Mesothelial cell of epicardium (in vitro differentiated cells): ENCODE data around the gene CNN3. TPM values are rescaled to one million over a fixed set of nuclear protein-coding genes. Genes with fewer than 3 reads are reported as not detected.

ENCODE experiments used
- DNase-seq, 2 experiments: peaks; one replicate each; pipeline ENCODE4 v3.0.0; 2021; ENCODE audit warnings: low spot score in 2 of 2; ENCODE audit not compliant: unreplicated experiment in 2 of 2
- H3K27ac Mint-ChIP-seq: 2 replicates; pipeline ENCODE4 v1.8.0; 2021; ENCODE audit warnings: mixed read lengths
- H3K27me3 Mint-ChIP-seq: 2 replicates; pipeline ENCODE4 v1.8.0; 2021; ENCODE audit warnings: low read depth, mixed read lengths
- H3K36me3 Mint-ChIP-seq: 2 replicates; pipeline ENCODE4 v1.8.0; 2021; ENCODE audit warnings: mixed read lengths
- H3K4me1 Mint-ChIP-seq: 2 replicates; pipeline ENCODE4 v1.8.0; 2021; ENCODE audit warnings: mixed read lengths
- H3K4me3 Mint-ChIP-seq: 2 replicates; pipeline ENCODE4 v1.8.0; 2021; ENCODE audit warnings: mild to moderate bottlenecking, moderate library complexity, mixed read lengths
- H3K9me3 Mint-ChIP-seq: 2 replicates; pipeline ENCODE4 v1.8.0; 2021; ENCODE audit warnings: mixed read lengths
- total RNA-seq: library from RNA; stranded (reverse); gene quantifications from 3 replicates; pipeline ENCODE4 v1.2.1, GENCODE V29; 2021
- TF ChIP-seq, protein P1 (sequence below): fragments of 200-600 bp; sonication (generic); IDR thresholded peaks from one replicate; pipeline ENCODE4 v1.5.0; 2021; ENCODE audit warnings: antibody characterized with exemption; ENCODE audit not compliant: unreplicated experiment

Gene CNN3
- total RNA-seq, 1 donor from 2014 or later, result 247 TPM

DNA sequence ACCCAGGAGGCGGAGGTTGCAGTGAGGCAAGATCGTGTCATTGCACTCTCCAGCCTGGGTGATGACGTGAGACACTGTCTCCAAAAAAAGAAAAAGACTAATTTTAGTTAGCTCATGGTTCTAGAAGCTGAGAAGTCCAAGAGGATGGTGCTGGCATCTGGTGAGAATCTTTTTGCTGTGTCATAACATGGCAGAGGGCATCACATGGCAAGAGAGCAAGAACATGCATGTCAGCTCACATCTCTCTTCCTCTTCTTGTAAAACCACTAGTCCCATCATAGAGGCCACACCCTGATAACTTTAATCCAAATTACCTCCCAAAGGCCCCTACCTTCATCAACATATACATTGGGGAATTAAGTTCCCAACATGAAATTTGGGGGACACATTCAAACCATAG, 13.8 kb upstream of the CNN3 start:
- peaks cover 2% of the 10 kb centered on the region for H3K36me3 Mint-ChIP-seq
- H3K27ac Mint-ChIP-seq, result no peak overlapping the region
- TF ChIP-seq, protein P1, sequence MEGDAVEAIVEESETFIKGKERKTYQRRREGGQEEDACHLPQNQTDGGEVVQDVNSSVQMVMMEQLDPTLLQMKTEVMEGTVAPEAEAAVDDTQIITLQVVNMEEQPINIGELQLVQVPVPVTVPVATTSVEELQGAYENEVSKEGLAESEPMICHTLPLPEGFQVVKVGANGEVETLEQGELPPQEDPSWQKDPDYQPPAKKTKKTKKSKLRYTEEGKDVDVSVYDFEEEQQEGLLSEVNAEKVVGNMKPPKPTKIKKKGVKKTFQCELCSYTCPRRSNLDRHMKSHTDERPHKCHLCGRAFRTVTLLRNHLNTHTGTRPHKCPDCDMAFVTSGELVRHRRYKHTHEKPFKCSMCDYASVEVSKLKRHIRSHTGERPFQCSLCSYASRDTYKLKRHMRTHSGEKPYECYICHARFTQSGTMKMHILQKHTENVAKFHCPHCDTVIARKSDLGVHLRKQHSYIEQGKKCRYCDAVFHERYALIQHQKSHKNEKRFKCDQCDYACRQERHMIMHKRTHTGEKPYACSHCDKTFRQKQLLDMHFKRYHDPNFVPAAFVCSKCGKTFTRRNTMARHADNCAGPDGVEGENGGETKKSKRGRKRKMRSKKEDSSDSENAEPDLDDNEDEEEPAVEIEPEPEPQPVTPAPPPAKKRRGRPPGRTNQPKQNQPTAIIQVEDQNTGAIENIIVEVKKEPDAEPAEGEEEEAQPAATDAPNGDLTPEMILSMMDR, result no peak
- H3K27me3 Mint-ChIP-seq, result no peaks in the 10 kb centered on the region
- H3K9me3 Mint-ChIP-seq, result no peaks in the 10 kb centered on the region
- no peak for DNase-seq
- H3K4me1 Mint-ChIP-seq, result peaks cover 32% of the 10 kb centered on the region
- no peak overlapping the region for H3K4me3 Mint-ChIP-seq

DNA sequence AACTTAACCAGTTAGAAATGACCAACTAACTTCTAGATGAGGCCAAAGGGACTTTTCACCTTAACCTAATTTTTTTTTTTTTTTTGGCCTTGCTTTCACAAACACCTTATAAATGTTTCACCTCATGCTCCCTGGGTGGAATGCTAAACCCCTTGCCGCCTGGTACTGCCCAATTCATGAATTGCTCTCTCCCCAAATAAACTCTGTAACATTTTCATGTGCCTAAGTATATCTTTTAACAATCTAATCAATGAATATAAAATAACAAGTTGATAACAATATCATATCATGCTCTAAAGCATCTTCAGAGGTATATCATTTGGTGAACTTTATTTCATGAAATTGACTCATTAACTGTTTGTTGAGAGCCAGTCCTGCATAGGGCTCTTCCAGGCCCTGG, 10.9 kb upstream of the CNN3 start:
- TF ChIP-seq, protein P1, result no peak
- no peak for DNase-seq
- H3K4me1 Mint-ChIP-seq, result peaks cover 39% of the 10 kb centered on the region
- no peaks in the 10 kb centered on the region for H3K9me3 Mint-ChIP-seq
- peaks cover 10% of the 10 kb centered on the region for H3K36me3 Mint-ChIP-seq
- H3K27ac Mint-ChIP-seq, result peak overlapping the region; percentile 18
- H3K4me3 Mint-ChIP-seq, result no peak overlapping the region
- no peaks in the 10 kb centered on the region for H3K27me3 Mint-ChIP-seq

DNA sequence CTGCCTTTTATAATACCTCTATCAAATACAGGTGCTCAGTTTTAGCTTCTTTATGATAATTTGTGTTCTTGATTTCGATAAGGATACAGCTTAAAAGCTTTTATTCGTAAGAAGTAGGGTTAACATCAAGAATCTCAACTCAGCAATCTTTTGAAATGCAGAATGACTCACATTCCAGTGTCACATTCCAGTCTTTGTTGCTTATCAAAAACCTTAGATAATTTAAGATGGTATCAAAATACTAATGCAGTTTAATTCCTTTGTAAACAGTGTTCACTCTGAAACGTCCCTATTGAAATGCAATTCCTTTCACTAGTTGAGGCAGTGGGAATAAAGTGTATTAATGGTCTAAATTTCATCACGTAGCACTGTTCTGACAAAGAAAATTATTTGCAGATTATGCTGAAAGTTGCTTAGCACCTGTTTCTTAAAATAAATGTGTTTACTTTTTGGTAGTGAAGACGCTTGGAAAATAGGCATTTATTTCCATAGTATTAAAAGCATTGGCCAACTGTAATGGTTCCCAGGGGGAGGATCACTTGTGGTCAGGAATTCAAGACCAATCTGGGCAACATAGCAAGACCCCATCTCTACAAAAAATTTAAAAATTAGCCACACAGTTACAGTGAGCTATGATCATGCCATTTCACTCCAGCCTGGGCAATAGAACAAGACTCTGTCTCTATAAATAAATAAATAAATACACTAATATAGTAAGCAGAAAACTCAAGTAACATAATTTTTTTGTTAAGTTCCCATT, 10.1 kb upstream of the CNN3 start:
- H3K4me3 Mint-ChIP-seq, result no peak overlapping the region
- peaks cover 39% of the 10 kb centered on the region for H3K4me1 Mint-ChIP-seq
- peaks cover 11% of the 10 kb centered on the region for H3K36me3 Mint-ChIP-seq
- no peaks in the 10 kb centered on the region for H3K27me3 Mint-ChIP-seq
- TF ChIP-seq, protein P1, result no peak
- H3K9me3 Mint-ChIP-seq, result no peaks in the 10 kb centered on the region
- H3K27ac Mint-ChIP-seq, result peak overlapping the region; percentile 91
- DNase-seq, result no peak

DNA sequence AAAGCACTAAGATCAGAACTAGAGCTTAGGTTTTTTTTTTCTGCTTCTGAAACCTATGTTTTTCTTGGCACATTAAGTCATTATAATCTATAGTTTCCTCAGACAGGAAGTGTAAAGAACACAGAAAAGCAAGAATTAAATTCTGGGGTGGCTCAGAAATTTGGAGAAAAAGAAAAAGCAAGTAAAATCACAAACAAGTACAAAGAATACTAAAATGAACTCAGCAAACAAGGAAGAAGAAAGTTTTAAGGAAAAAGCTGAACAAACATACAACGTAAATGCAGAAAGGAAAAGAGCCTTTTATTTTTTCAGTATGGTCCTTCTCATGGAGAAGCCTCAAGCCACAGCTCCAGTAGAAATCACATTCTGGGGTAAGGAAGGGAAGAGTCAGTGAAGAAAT, 8.6 kb upstream of the CNN3 start:
- peak overlapping the region; percentile 91 for H3K27ac Mint-ChIP-seq
- H3K4me3 Mint-ChIP-seq, result no peak overlapping the region
- TF ChIP-seq, protein P1, result no peak
- no peaks in the 10 kb centered on the region for H3K27me3 Mint-ChIP-seq
- no peaks in the 10 kb centered on the region for H3K9me3 Mint-ChIP-seq
- H3K4me1 Mint-ChIP-seq, result peaks cover 47% of the 10 kb centered on the region
- peaks cover 11% of the 10 kb centered on the region for H3K36me3 Mint-ChIP-seq
- no peak for DNase-seq

DNA sequence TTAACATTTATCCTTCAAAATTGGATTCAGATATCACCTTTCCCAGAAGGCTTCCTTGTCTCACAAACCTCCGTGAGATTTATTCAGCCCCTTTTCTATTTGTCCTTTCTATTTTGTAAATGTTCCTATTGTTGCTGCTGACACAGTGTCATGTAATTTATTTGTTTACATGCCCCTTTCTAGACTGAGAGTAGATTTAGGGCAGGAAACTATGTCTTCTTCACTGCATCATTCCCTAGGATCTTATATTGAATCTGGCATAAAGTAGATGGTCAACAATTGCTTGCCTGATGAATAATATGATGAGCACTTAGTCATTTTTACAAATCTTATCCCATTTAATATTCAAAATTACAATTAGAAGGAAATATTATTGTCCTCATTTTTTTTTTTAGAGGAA, 8.1 kb upstream of the CNN3 start:
- H3K4me1 Mint-ChIP-seq, result peaks cover 51% of the 10 kb centered on the region
- peaks cover 11% of the 10 kb centered on the region for H3K36me3 Mint-ChIP-seq
- TF ChIP-seq, protein P1, result no peak
- H3K4me3 Mint-ChIP-seq, result no peak overlapping the region
- H3K27me3 Mint-ChIP-seq, result no peaks in the 10 kb centered on the region
- H3K9me3 Mint-ChIP-seq, result no peaks in the 10 kb centered on the region
- no peak for DNase-seq
- peak overlapping the region; percentile 91 for H3K27ac Mint-ChIP-seq
